ENCODE results near the gene NPTX1.

DNA sequence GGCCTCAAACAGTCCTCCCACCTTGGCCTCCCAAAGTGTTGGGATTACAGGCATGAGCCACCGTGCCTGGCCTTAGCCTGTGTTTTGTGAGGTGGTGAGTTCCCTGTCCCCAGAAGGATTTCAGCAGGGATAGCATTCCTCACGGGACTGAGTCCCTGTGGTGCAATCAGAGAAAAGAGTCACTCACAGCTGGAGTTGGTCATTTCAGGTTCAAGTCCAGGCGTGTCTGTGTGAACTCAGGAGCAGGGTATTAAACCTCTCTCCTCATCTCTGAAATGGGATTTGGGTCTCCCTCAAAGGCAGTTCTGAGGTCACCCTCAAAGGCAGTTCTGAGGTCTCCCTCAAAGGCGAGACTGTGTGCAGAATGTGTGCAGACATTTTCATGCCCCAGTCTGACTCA lies 28.6 kb downstream of the NPTX1 start:
- TF ChIP-seq, protein P1, sequence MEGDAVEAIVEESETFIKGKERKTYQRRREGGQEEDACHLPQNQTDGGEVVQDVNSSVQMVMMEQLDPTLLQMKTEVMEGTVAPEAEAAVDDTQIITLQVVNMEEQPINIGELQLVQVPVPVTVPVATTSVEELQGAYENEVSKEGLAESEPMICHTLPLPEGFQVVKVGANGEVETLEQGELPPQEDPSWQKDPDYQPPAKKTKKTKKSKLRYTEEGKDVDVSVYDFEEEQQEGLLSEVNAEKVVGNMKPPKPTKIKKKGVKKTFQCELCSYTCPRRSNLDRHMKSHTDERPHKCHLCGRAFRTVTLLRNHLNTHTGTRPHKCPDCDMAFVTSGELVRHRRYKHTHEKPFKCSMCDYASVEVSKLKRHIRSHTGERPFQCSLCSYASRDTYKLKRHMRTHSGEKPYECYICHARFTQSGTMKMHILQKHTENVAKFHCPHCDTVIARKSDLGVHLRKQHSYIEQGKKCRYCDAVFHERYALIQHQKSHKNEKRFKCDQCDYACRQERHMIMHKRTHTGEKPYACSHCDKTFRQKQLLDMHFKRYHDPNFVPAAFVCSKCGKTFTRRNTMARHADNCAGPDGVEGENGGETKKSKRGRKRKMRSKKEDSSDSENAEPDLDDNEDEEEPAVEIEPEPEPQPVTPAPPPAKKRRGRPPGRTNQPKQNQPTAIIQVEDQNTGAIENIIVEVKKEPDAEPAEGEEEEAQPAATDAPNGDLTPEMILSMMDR (conservative IDR thresholded peaks at IDR 0.05; ENCODE audit: low read depth in 2 of 2): no peak
- TF ChIP-seq POLR2AphosphoS5 (IDR thresholded peaks at IDR 0.05; ENCODE audit: low read depth) (no peak), EZH2phosphoT487 (IDR thresholded peaks at IDR 0.05; ENCODE audit: unreplicated experiment) (no peak), EZH2 (IDR thresholded peaks at IDR 0.05; ENCODE audit: low read depth, unreplicated experiment) (no peak), NANOG (IDR thresholded peaks at IDR 0.05; ENCODE audit: borderline replicate concordance) (no peak), REST (IDR thresholded peaks at IDR 0.05; ENCODE audit: unreplicated experiment) (no peak), CREB1 (CRISPR knock-in tag; IDR thresholded peaks at IDR 0.05; ENCODE audit: low read depth) (no peak), JUNB (IDR thresholded peaks at IDR 0.05; ENCODE audit: unreplicated experiment) (no peak), ZNF331 (CRISPR knock-in tag; IDR thresholded peaks at IDR 0.05; ENCODE audit: low read depth) (no peak)
